ENCODE measurements around the gene RPL18A.

RPL18A gene

DNA sequence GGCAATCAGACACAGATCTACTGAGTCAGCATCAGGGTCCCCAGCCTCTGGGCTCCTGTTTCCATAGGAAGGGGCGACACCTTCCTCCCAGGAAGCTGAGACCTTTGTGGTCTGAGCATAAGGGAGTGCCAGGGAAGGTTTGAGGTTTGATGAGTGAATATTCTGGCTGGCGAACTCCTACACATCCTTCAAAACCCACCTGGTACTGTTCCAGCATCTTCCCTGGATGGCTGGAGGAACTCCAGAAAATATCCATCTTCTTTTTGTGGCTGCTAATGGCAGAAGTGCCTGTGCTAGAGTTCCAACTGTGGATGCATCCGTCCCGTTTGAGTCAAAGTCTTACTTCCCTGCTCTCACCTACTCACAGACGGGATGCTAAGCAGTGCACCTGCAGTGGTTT, 47.6 kb upstream of the RPL18A start:
- no peaks in the 10 kb centered on the region for H3K79me2 ChIP-seq (ENCODE audit: insufficient read depth, low read length)
- TF ChIP-seq EZH2phosphoT487 (IDR thresholded peaks at IDR 0.05; ENCODE audit: borderline replicate concordance) = no peak
- TF ChIP-seq, protein P1, sequence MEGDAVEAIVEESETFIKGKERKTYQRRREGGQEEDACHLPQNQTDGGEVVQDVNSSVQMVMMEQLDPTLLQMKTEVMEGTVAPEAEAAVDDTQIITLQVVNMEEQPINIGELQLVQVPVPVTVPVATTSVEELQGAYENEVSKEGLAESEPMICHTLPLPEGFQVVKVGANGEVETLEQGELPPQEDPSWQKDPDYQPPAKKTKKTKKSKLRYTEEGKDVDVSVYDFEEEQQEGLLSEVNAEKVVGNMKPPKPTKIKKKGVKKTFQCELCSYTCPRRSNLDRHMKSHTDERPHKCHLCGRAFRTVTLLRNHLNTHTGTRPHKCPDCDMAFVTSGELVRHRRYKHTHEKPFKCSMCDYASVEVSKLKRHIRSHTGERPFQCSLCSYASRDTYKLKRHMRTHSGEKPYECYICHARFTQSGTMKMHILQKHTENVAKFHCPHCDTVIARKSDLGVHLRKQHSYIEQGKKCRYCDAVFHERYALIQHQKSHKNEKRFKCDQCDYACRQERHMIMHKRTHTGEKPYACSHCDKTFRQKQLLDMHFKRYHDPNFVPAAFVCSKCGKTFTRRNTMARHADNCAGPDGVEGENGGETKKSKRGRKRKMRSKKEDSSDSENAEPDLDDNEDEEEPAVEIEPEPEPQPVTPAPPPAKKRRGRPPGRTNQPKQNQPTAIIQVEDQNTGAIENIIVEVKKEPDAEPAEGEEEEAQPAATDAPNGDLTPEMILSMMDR (conservative IDR thresholded peaks at IDR 0.05; ENCODE audit: low read length) = no peak
- H3K36me3 ChIP-seq (ENCODE audit: insufficient read depth, low read length) = no peaks in the 10 kb centered on the region
- H3K4me2 ChIP-seq (ENCODE audit: low read depth, low read length, poor library complexity, severe bottlenecking) = no peak overlapping the region
- no peaks in the 10 kb centered on the region for H3K4me1 ChIP-seq (ENCODE audit: insufficient read depth, low read length, poor library complexity, severe bottlenecking)
- no peaks in the 10 kb centered on the region for H3F3A ChIP-seq (ENCODE audit: low read depth)
- no peaks in the 10 kb centered on the region for H4K20me1 ChIP-seq (ENCODE audit: insufficient read depth, low read length, poor library complexity, severe bottlenecking)
- H3K9me3 ChIP-seq (ENCODE audit: insufficient read depth, low read depth, low read length) = no peaks in the 10 kb centered on the region
- no peaks in the 10 kb centered on the region for H3K9me2 ChIP-seq (replicated peaks; ENCODE audit: low read depth, low read length)
- no peak overlapping the region for H3K4me3 ChIP-seq (ENCODE audit: low read length, poor library complexity, severe bottlenecking)
- no peak overlapping the region for H3K9ac ChIP-seq (ENCODE audit: low read depth, low read length, poor library complexity, severe bottlenecking)
- H2AFZ ChIP-seq (ENCODE audit: low read length) = no peak overlapping the region
- H3K27me3 ChIP-seq (ENCODE audit: insufficient read depth, low read length, poor library complexity, severe bottlenecking) = no peaks in the 10 kb centered on the region

DNA sequence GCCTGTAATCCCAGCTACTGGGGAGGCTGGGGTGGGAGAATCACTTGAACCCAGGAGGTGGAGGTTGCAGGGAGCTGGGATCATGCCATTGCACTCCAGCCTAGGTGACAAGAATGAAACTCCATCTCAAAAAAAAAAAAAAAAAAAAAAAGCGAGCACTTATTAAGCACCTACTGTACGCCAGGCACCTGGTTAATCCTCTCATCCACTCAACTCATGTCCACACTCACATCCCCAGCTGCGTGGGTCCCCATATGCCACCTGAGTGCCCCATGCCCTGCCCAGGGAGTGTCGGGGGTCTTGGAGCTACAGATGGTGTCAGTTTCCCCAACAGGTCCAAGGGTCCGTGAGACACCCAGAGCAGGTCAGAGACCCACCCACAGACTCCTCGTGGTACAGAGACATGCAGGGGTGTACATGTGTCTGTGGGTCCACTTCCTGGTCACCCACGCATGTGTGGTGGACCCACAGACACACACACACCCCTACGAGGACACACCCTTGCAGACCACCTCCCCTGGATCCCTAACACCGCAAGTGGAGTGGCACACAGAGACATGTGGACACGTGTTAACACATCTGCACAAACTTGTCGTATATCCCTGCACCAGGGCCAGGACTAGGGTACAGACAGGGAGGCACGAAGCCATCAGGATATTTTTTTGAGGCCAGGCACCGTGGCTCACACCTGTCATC, 41.9 kb upstream of the RPL18A start:
- Histone ChIP-seq H2AFZ (ENCODE audit: low read length) (no peak overlapping the region), H3K9ac (ENCODE audit: low read depth, low read length, poor library complexity, severe bottlenecking) (no peak overlapping the region)

DNA sequence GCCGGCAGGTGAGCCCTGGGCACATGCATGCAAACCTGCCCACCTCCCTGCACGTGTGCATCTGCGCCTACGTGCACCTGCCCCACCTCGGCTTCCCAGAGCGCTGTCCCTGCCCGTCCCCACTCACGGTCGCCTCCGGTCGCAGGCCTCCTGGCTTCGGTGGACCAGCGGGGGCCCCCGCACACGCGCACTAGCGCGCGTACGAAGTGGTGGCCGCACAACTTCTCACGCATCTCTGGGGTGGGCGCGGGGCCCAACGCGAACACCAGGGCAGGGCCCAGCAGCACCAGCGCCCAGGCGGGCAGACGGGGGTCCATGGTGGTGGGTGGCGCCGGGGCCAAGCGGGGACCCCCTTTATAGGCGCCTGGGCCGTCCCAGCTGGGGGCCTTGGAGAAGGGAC, 38.5 kb upstream of the RPL18A start, which contains the start of gene INSL3:
TSS of gene INSL3 (minus strand) at position 330 of the 400 bp plus-strand sequence. CDS start at position 317, 13 bp downstream.
- Histone ChIP-seq H3K4me1 (ENCODE audit: insufficient read depth, low read length, poor library complexity, severe bottlenecking) (no peaks in the 10 kb centered on the region), H2AFZ (ENCODE audit: low read length) (no peak within 1 kb of the TSS), H3K27me3 (ENCODE audit: insufficient read depth, low read length, poor library complexity, severe bottlenecking) (no peaks in the 10 kb centered on the region), H3K4me3 (ENCODE audit: low read length, poor library complexity, severe bottlenecking) (no peak within 1 kb of the TSS), H3K9ac (ENCODE audit: low read depth, low read length, poor library complexity, severe bottlenecking) (no peak within 1 kb of the TSS), H3K9me3 (ENCODE audit: insufficient read depth, low read depth, low read length) (no peaks in the 10 kb centered on the region), H4K20me1 (ENCODE audit: insufficient read depth, low read length, poor library complexity, severe bottlenecking) (no peaks in the 10 kb centered on the region), H3F3A (ENCODE audit: low read depth) (no peaks in the 10 kb centered on the region), H3K36me3 (ENCODE audit: insufficient read depth, low read length) (no peaks in the 10 kb centered on the region), H3K9me2 (replicated peaks; ENCODE audit: low read depth, low read length) (no peaks in the 10 kb centered on the region), H3K79me2 (ENCODE audit: insufficient read depth, low read length) (no peaks in the 10 kb centered on the region), H3K4me2 (ENCODE audit: low read depth, low read length, poor library complexity, severe bottlenecking) (no peak within 1 kb of the TSS)
- TF ChIP-seq, protein P1 (conservative IDR thresholded peaks at IDR 0.05; ENCODE audit: low read length) = no peak
- no peak for TF ChIP-seq EZH2phosphoT487 (IDR thresholded peaks at IDR 0.05; ENCODE audit: borderline replicate concordance)

More for the DNA sequence above, 41.9 kb upstream of the RPL18A start:
- H3F3A ChIP-seq (ENCODE audit: low read depth) = no peaks in the 10 kb centered on the region
- H3K9me2 ChIP-seq (replicated peaks; ENCODE audit: low read depth, low read length) = no peaks in the 10 kb centered on the region
- no peak overlapping the region for H3K4me2 ChIP-seq (ENCODE audit: low read depth, low read length, poor library complexity, severe bottlenecking)
- no peaks in the 10 kb centered on the region for H4K20me1 ChIP-seq (ENCODE audit: insufficient read depth, low read length, poor library complexity, severe bottlenecking)
- no peaks in the 10 kb centered on the region for H3K79me2 ChIP-seq (ENCODE audit: insufficient read depth, low read length)
- TF ChIP-seq, protein P1 (conservative IDR thresholded peaks at IDR 0.05; ENCODE audit: low read length) = no peak
- TF ChIP-seq EZH2phosphoT487 (IDR thresholded peaks at IDR 0.05; ENCODE audit: borderline replicate concordance) = no peak
- no peaks in the 10 kb centered on the region for H3K9me3 ChIP-seq (ENCODE audit: insufficient read depth, low read depth, low read length)
- no peak overlapping the region for H3K4me3 ChIP-seq (ENCODE audit: low read length, poor library complexity, severe bottlenecking)
- H3K4me1 ChIP-seq (ENCODE audit: insufficient read depth, low read length, poor library complexity, severe bottlenecking) = no peaks in the 10 kb centered on the region
- H3K27me3 ChIP-seq (ENCODE audit: insufficient read depth, low read length, poor library complexity, severe bottlenecking) = no peaks in the 10 kb centered on the region
- no peaks in the 10 kb centered on the region for H3K36me3 ChIP-seq (ENCODE audit: insufficient read depth, low read length)
